GM21360 (cell line): ENCODE data around the gene USP47.

Source experiments
- ATAC-seq: cut with Tn5 transposase; IDR thresholded peaks from one replicate; pipeline ENCODE4 v1.9.1; 2021; ENCODE audit warnings: mild to moderate bottlenecking, moderate library complexity; ENCODE audit not compliant: unreplicated experiment

USP47 gene

GRCh38 chr11:11929920-11930319 is 88.1 kb downstream of the USP47 start:
- ATAC-seq, result no peak

- no peak for ATAC-seq
Observed at GRCh38 chr11:11931461-11932055, 89.8 kb downstream of the USP47 start.

GRCh38 chr11:11935536-11935935 is 93.8 kb downstream of the USP47 start:
- ATAC-seq, result no peak

GRCh38 chr11:11937433-11937832 is 95.7 kb downstream of the USP47 start:
- no peak for ATAC-seq

- ATAC-seq, result no peak
Observed at GRCh38 chr11:11937957-11938356, 96.2 kb downstream of the USP47 start.

GRCh38 chr11:11940551-11940950 is 98.8 kb downstream of the USP47 start:
- ATAC-seq, result no peak

- no peak for ATAC-seq
Observed at GRCh38 chr11:11942668-11943067, 100.9 kb downstream of the USP47 start.

- no peak for ATAC-seq
Observed at GRCh38 chr11:11944444-11944843, 102.7 kb downstream of the USP47 start.

GRCh38 chr11:11946180-11946579 is 104.4 kb downstream of the USP47 start:
- no peak for ATAC-seq

GRCh38 chr11:11946878-11947277 is 105.1 kb downstream of the USP47 start:
- ATAC-seq, result no peak

- ATAC-seq, result no peak
Observed at GRCh38 chr11:11947825-11948224, 106.1 kb downstream of the USP47 start.

GRCh38 chr11:11948242-11948947 is 106.6 kb downstream of the USP47 start:
- ATAC-seq, result no peak

- no peak for ATAC-seq
Observed at GRCh38 chr11:11949482-11949881, 107.7 kb downstream of the USP47 start.

GRCh38 chr11:11952036-11952435 is 110.3 kb downstream of the USP47 start:
- no peak for ATAC-seq

- no peak for ATAC-seq
Observed at GRCh38 chr11:11956006-11956405, 114.2 kb downstream of the USP47 start.

- no peak for ATAC-seq
Observed at GRCh38 chr11:11958403-11959231, 116.8 kb downstream of the USP47 start.

- ATAC-seq, result no peak
Observed at GRCh38 chr11:11959601-11960000, 117.8 kb downstream of the USP47 start.

- ATAC-seq, result no peak
Observed at GRCh38 chr11:11960687-11961086, 118.9 kb downstream of the USP47 start.

GRCh38 chr11:11961399-11962028 is 119.7 kb downstream of the USP47 start:
- no peak for ATAC-seq

GRCh38 chr11:11963067-11963466 is 121.3 kb downstream of the USP47 start:
- ATAC-seq, result no peak
